IPS-NIHi7 (cell line): ENCODE results near the gene PRICKLE1.
A peak's percentile ranks its signal among the peaks of the same experiment; 100 is the strongest.

Experiments
- DNase-seq: peaks from one replicate; pipeline ENCODE4 v3.0.0; 2012; ENCODE audit warnings: mixed read lengths; ENCODE audit errors: extremely low spot score

PRICKLE1 gene

GRCh38 chr12:42492267-42492666 is 97.3 kb downstream of the PRICKLE1 start:
- no peak for DNase-seq

- no peak for DNase-seq
These were observed 99.2 kb downstream of the PRICKLE1 start for GRCh38 chr12:42490261-42490842.

DNA sequence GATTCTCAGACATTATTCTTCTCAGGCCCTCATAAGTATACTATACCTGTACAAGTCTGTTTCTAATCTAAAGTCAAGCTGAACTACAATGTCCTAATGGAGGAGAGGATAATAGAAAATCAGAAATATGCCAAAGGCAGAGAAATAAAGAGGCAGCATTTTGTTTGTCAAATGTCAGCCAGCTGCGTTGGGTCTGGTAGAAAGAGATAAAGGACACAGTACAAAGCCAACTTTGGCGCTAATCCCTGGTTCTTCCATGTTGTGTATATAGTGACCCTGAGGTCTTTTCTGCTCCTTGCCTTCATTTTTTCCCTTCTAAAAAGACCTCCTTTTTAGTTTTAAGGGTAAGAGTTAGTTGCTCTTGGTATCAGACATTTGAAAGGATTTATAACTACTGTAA is 103.1 kb downstream of the PRICKLE1 start:
- no peak for DNase-seq

DNA sequence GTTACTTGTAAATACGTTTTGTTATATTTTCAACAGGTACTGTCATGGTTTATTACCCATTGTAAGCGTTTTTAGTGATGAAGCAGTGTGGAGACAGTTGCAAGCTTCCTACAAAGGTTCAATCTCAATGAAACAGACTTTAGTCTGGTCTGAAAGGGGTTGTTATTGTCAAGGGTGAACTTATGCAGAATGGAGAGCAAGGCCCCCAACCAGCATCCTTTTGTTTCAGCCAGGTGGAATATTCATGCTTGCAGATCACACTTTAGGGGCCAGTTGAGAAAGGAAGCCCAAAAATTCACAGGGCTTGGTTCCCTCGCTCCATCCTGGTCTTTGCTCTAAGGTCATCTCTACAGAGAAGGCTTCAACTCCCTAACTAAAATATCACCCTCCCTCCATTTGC is 103.7 kb downstream of the PRICKLE1 start:
- peak; percentile 54 for DNase-seq

- no peak for DNase-seq
These were observed 104.5 kb downstream of the PRICKLE1 start for GRCh38 chr12:42484996-42485395.

DNA sequence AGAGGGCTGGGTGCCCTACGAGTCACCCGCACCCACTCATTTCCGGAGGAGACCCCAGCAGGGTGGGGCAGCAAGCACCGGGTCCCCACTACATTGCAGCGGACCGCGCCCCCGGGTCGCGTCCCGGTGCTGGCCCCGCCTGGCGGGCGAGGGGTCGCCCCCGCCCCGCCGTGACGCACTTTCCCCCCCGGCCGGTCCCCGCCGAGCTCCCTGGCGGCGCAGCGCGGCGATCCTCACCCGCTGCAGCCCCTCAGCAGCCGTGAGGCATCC is 106.1 kb downstream of the PRICKLE1 start:
- DNase-seq = peak; percentile 37

DNA sequence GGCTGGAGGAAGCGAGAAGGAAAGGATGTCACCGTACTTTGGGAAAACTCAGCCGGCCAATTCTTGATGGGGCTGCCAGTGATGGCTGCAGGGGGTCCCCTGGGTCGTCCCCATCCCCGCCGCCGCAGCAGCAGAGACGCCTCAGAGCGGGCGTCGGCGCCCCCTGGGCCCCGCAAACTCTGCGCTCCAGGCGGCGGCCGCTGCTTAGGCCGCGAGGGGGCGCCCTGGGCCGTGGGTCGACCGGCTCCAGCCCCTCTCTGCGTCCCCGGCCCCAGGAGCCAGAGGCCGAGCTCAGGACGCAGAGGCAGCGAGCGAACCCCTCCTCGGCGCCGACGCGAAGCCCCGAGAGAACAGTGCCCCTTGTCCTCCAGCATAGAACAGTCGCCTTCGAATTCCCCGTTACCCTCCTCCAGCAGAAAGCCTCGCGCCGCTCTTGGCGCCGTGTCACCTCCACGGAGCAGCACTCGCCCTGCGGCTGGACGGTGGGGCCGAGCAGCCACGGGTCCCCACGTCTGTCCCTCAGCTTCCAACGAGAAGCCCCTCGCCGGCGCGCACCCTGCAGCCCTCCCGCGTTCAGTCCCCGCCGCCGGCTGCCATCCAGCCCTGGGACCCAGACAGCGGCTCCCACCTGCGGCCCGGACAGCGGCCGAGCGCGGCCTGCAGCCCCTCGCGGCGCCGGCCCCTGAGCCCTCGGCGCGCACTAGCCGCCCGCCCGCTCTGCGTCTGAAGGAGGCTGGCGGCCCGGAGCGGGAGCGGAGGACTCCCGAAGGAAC is 106.6 kb downstream of the PRICKLE1 start:
- peak; percentile 85 for DNase-seq

DNA sequence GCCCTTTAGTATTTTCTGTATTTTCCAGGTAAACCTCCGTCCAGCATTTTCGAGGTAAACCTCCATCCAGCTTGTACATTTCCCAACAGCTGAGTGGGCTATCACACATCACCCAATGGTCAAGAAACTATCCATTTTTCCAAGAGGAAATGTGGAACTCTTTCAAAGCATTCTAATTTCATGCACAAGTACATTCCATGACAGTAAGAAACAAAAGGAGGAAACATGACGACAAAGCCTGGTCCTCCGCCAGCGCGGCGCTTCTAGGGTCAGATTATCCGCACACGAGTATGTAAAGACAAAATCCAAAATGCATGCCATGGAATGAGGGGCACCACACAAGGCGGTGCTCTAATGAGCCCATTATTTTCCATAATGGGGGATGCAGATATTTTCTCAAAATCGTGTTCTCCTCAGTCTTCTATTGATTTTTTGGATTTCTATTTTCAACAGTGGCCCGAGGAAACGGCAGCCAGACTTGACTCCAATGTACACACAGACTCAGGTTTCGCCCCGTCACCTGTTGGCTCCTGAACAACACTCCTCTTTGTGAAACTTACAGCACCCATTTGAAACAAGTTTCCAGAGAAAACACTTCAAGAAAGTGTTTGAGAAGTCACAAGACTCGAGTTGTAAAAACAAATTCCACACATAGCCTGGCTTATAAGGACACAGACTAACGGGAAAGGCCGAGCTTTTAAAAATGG is 107.4 kb downstream of the PRICKLE1 start:
- DNase-seq = no peak

DNA sequence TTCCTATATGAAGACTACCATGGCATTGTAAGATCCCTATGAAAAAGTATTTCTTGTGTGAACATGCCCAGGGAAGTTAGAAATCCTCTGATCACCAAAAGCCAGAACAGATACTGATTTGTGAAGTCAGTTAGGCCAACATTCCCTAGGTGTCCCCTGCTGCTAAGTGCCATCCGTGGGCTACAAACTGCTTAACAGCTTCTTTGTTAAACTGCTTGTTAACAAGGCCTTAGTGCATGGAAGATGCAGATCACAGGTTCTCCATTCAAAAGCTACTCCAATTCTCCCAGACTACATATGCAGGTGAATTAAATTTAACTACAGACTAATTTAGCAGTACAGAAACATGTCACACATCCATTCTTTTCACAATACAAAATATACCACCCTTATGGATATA is 108.2 kb downstream of the PRICKLE1 start:
- DNase-seq = peak; percentile 28

DNA sequence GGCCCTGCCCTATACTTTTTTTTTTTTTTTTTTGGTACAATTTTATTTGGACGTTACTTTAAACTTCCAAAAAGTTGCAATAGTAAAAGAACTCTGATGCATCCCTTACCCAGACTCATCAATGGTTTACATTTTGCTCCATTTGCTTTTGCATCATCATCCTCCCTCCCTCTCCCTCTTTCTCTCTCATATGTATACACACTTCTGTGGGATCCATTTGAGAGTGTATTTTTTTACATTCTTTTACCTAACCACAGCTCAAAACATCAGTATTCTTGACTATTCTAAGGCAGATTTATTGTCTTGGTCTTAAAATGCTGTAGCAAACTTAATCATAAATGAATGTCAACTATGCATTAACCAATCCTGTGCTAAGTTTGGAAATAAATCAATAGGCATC is 111.6 kb downstream of the PRICKLE1 start:
- no peak for DNase-seq

- DNase-seq = no peak
These were observed 114.4 kb downstream of the PRICKLE1 start for GRCh38 chr12:42475106-42475505.

GRCh38 chr12:42474391-42474790 is 115.2 kb downstream of the PRICKLE1 start:
- no peak for DNase-seq

DNA sequence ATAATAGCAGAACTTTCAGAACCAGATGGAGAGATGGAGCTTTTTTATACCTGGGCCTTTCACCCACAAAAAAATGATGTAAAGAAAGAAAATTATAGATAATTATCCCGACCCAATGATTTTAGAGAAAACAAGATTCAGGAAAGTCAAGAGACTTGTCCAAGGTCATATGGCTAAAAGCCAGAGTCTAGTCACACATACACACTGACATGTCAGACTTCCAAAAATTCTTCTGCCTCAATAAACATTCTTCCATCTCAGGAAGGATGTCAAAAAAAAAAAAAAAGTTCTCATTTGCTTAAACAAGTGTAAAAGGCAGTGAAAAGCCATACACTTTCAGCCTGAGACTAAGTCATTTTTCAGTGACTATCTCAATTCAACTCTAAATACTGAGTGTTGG is 116.0 kb downstream of the PRICKLE1 start:
- DNase-seq = no peak

GRCh38 chr12:42473130-42473529 is 116.4 kb downstream of the PRICKLE1 start:
- DNase-seq = no peak

DNA sequence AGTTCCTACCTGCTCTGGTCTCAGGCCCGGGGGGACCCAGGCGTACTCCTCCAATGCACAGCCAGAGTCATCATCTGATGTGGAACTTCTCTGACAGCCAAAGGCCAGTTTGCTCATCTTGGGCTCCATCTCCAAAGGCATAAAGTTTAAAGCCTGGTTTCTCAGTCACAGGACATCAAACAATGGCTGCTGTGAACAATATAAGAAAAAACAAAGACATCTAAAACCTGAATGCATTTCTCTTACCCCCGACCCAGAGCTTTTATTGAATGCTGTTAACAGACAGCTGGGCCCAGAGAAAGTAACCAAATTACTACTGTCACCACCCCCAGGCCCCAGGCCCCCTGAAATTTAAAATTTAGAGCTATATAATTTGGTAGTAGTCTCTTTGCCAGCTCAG is 117.2 kb downstream of the PRICKLE1 start:
- DNase-seq = no peak

GRCh38 chr12:42469355-42470175 is 120.0 kb downstream of the PRICKLE1 start:
- DNase-seq = no peak

DNA sequence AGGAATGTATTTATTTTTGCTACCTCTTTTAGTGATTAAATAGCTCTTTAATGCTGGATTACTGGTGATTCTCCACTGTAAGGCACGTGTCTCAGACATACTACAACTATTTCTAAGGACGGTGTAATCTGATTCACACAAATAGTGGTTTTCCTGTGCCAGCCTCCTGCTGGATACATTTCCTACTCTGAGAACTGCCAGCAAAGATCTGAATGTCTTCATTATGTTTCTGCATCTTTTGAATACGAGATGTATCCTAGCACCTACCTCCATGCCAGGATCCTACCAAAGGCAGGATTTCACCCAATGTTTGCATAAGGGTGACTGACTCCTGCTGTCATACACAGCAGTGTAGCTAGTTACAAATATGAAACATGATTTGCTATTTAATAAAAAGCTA is 120.6 kb downstream of the PRICKLE1 start:
- no peak for DNase-seq

DNA sequence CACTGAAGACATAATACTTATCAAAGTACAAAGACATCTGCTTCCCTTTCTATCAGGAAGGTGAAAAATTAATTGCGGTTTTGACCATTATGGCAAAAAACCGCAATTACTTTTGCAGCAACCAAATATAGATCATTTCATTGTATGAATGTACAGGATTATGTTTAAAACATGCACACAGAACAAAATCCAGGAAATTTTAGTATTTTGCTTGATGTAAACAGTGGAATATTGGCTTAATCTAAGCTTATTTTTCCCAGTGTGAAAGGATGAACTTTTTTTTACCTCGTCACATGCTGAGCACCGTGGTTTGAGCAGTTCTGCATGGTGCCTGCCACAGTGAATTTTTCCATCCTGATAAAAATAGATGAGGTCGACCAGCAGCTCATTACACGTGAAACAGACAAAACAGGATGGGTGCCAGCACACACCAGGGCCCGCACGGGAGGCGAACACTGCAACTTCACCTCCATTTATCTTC is 121.2 kb downstream of the PRICKLE1 start:
- DNase-seq = no peak

GRCh38 chr12:42463671-42464070 is 125.9 kb downstream of the PRICKLE1 start:
- no peak for DNase-seq

- DNase-seq = no peak
These were observed 127.1 kb downstream of the PRICKLE1 start for GRCh38 chr12:42462486-42462885.

- DNase-seq = no peak
These were observed 130.2 kb downstream of the PRICKLE1 start for GRCh38 chr12:42459336-42459847.

DNA sequence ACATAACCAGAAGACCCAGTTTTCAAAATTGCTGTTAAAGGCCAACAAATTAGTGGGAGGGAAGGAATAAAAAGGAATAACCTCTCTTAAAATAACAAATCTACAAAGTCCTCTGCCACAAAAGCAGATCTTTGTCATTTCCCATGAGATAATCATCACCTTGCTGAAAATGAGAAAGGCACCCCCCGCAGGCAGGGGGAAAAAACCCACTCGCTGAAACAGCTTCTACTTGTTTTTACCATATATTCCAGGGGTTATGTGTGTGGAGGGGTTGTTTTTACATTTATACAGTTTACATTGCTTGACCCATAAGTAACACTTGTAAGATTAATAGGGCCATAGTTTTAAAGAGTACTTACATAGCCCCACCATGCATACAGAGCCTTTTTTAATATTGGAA is 131.0 kb downstream of the PRICKLE1 start:
- DNase-seq = no peak
